Neural cell (in vitro differentiated cells): Measurements from ENCODE around the gene TCP11L1. TPM values are rescaled to one million over a fixed set of nuclear protein-coding genes. Genes with fewer than 3 reads are reported as not detected.

Experiments used
- H2AFZ ChIP-seq: fragments of 200-600, 300-800 bp; sonication (generic), shearing (Covaris generic); 2 replicates; pipeline ENCODE4 v1.6.0; 2014; ENCODE audit warnings: low read depth, mild to moderate bottlenecking, antibody characterized with exemption, low read length, moderate library complexity
- H3F3A ChIP-seq: fragments of 200-600 bp; shearing (Covaris generic); 2 replicates; pipeline ENCODE4 v1.6.1; 2016; ENCODE audit warnings: mild to moderate bottlenecking, moderate library complexity, mixed read lengths, antibody characterized with exemption, low read length; ENCODE audit not compliant: insufficient read depth, poor library complexity, severe bottlenecking
- H3K27ac ChIP-seq: fragments of 200-600, 300-800 bp; sonication (generic), shearing (Covaris generic); 2 replicates; pipeline ENCODE4 v1.5.1; 2014; ENCODE audit warnings: mild to moderate bottlenecking, low read length, moderate library complexity
- H3K27me3 ChIP-seq: fragments of 300-800, 200-600 bp; sonication (generic), shearing (Covaris generic); 2 replicates; pipeline ENCODE4 v1.6.0; 2014; ENCODE audit warnings: mild to moderate bottlenecking, low read depth, low read length, moderate library complexity; ENCODE audit not compliant: insufficient read depth
- H3K36me3 ChIP-seq: fragments of 300-800, 200-600 bp; sonication (generic), shearing (Covaris generic); 2 replicates; pipeline ENCODE4 v1.5.1; 2014; ENCODE audit warnings: mild to moderate bottlenecking, antibody characterized with exemption, low read length, moderate library complexity; ENCODE audit not compliant: insufficient read depth
- H3K4me2 ChIP-seq: fragments of 300-800, 200-600 bp; sonication (generic), shearing (Covaris generic); 2 replicates; pipeline ENCODE4 v1.6.0; 2014; ENCODE audit warnings: mild to moderate bottlenecking, low read length
- H3K4me3 ChIP-seq: fragments of 300-800, 200-600 bp; sonication (generic), shearing (Covaris generic); 2 replicates; pipeline ENCODE4 v1.5.1; 2014; ENCODE audit warnings: mild to moderate bottlenecking, low read length, moderate library complexity
- H3K79me2 ChIP-seq: fragments of 200-600 bp; shearing (Covaris generic); replicated peaks from 2 replicates; pipeline ENCODE4 v1.6.0; 2014; ENCODE audit warnings: mild to moderate bottlenecking, low read length, moderate library complexity; ENCODE audit not compliant: insufficient read depth
- H3K9ac ChIP-seq: fragments of 300-800, 200-600 bp; sonication (generic), shearing (Covaris generic); 2 replicates; pipeline ENCODE4 v1.6.1; 2016; ENCODE audit warnings: mild to moderate bottlenecking, low read length, mixed read lengths
- H3K9me2 ChIP-seq: fragments of 200-600 bp; shearing (Covaris generic); 2 replicates; pipeline ENCODE4 v1.6.1; 2016; ENCODE audit warnings: mild to moderate bottlenecking, low read length, mixed read lengths; ENCODE audit not compliant: insufficient read depth
- H3K9me3 ChIP-seq: fragments of 200-600, 300-800 bp; sonication (generic), shearing (Covaris generic); 2 replicates; pipeline ENCODE4 v1.6.1; 2016; ENCODE audit warnings: mild to moderate bottlenecking, mixed run types, low read length, moderate library complexity, mixed read lengths
- H4K20me1 ChIP-seq: fragments of 200-600 bp; shearing (Covaris generic); 2 replicates; pipeline ENCODE4 v1.6.1; 2016; ENCODE audit warnings: mild to moderate bottlenecking, mixed run types; ENCODE audit not compliant: insufficient read depth
- EP300 ChIP-seq: fragments of 450-650 bp; conservative IDR thresholded peaks from 2 replicates; pipeline ENCODE4 v1.6.1; 2014; ENCODE audit warnings: antibody characterized with exemption, mild to moderate bottlenecking, moderate library complexity; ENCODE audit not compliant: poor library complexity, severe bottlenecking
- EZH2 ChIP-seq: fragments of 200-600, 300-800 bp; shearing (Covaris generic), sonication (generic); IDR thresholded peaks from 2 replicates; pipeline ENCODE4 v1.6.1; 2014; ENCODE audit warnings: antibody characterized with exemption, low read length, borderline replicate concordance, mild to moderate bottlenecking; ENCODE audit not compliant: insufficient read depth, poor library complexity, severe bottlenecking
- MXI1 ChIP-seq: fragments of 450-650 bp; conservative IDR thresholded peaks from 2 replicates; pipeline ENCODE4 v1.6.1; 2014; ENCODE audit warnings: antibody characterized with exemption, mild to moderate bottlenecking; ENCODE audit not compliant: poor library complexity, severe bottlenecking
- POLR2AphosphoS5 ChIP-seq: IDR thresholded peaks from 2 replicates; pipeline ENCODE4 v1.6.1; 2012
- RAD21 ChIP-seq: fragments of 450-650 bp; conservative IDR thresholded peaks from 2 replicates; pipeline ENCODE4 v1.6.1; 2014; ENCODE audit warnings: antibody characterized with exemption, mild to moderate bottlenecking, moderate library complexity
- REST ChIP-seq: IDR thresholded peaks from 2 replicates; pipeline ENCODE4 v1.6.1; 2012; ENCODE audit warnings: borderline replicate concordance
- SMC3 ChIP-seq: fragments of 450-650 bp; conservative IDR thresholded peaks from 2 replicates; pipeline ENCODE4 v1.6.1; 2014; ENCODE audit warnings: antibody characterized with exemption, mild to moderate bottlenecking, moderate library complexity; ENCODE audit not compliant: poor library complexity
- TAF1 ChIP-seq: IDR thresholded peaks from 2 replicates; pipeline ENCODE4 v1.6.1; 2012; ENCODE audit warnings: low read depth
- polyA plus RNA-seq: library from polyadenylated mRNA; depleted of rRNA; stranded (reverse); fragments of >200 nt; gene quantifications from 2 replicates; pipeline ENCODE4 v1.2.3, GENCODE V29; 2014
- TF ChIP-seq, protein P1 (sequence below): fragments of 450-650 bp; IDR thresholded peaks from 2 replicates; pipeline ENCODE4 v1.5.1; 2014; ENCODE audit warnings: antibody characterized with exemption, mild to moderate bottlenecking, moderate library complexity; ENCODE audit not compliant: poor library complexity, severe bottlenecking

TCP11L1 gene
- polyA plus RNA-seq, 1 donor from 2014 or later: 12.5 TPM

DNA sequence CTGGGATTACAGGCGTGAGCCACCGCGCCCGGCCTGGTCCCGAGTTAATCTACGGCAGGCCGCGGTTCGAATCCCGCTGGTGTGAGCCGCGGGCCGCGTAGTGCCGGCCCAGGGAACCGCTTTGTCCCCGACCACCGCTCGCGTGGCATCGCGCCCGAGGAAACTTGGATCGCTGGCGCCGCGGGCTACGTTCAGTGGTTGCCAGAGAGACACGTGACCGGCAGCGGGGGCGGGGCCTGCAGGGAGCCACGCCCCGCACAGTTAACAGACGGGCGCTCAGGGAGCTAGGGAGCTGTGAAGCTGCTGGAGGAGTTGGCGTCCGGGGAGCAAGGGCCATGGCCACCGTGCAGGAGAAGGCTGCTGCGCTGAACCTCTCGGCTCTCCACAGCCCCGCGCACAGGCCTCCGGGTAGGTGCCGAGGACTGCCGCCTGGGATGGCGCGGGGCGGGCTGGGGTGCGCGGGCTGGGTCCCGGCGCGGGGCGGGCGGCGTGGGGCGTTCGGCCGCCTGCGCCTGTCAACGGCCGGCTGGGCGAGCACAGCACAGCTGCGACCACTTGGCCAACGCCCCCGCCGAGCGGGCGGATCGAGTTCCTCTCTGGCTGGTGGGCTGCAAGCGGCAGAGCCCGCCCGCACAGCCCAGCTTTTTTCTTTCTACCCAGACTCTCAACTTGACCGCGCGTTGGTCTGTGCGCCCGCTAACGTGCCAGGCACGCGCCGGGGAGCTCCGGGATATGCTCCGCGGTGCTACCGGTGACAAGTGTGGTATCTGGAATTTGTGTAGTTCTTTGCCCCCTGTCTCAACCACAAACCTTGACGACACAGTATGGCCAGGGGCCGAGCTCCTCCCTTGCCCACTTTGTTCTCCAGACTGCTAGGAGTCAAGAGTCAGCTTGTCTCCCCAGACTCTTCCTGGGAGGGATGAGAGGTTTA lies 23.5 kb upstream of the TCP11L1 start, which contains the start of gene DEPDC7:
Gene DEPDC7, plus strand, starts transcription at position 258 of the 931 bp plus-strand sequence. Its CDS starts 78 bp downstream, at position 336.
- Histone ChIP-seq H4K20me1 (no peaks in the 10 kb centered on the region), H3K27ac (no peak within 1 kb of the TSS), H3F3A (no peaks in the 10 kb centered on the region), H3K79me2 (no peaks in the 10 kb centered on the region), H2AFZ (peak within 1 kb of the TSS; percentile 22), H3K4me2 (no peak within 1 kb of the TSS), H3K9ac (peak within 1 kb of the TSS; percentile 45), H3K4me3 (peak within 1 kb of the TSS; percentile 71), H3K9me3 (no peaks in the 10 kb centered on the region), H3K27me3 (peaks cover 11% of the 10 kb centered on the region), H3K9me2 (no peaks in the 10 kb centered on the region), H3K36me3 (no peaks in the 10 kb centered on the region)
- TF ChIP-seq EP300: no peak
- peak; percentile 33 for TF ChIP-seq POLR2AphosphoS5
- TF ChIP-seq TAF1: no peak
- TF ChIP-seq MXI1: no peak
- no peak for TF ChIP-seq RAD21
- TF ChIP-seq, protein P1, sequence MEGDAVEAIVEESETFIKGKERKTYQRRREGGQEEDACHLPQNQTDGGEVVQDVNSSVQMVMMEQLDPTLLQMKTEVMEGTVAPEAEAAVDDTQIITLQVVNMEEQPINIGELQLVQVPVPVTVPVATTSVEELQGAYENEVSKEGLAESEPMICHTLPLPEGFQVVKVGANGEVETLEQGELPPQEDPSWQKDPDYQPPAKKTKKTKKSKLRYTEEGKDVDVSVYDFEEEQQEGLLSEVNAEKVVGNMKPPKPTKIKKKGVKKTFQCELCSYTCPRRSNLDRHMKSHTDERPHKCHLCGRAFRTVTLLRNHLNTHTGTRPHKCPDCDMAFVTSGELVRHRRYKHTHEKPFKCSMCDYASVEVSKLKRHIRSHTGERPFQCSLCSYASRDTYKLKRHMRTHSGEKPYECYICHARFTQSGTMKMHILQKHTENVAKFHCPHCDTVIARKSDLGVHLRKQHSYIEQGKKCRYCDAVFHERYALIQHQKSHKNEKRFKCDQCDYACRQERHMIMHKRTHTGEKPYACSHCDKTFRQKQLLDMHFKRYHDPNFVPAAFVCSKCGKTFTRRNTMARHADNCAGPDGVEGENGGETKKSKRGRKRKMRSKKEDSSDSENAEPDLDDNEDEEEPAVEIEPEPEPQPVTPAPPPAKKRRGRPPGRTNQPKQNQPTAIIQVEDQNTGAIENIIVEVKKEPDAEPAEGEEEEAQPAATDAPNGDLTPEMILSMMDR: no peak
- no peak for TF ChIP-seq REST
- TF ChIP-seq EZH2: no peak
- peak; percentile 29 for TF ChIP-seq SMC3

- H3K9ac ChIP-seq: no peak overlapping the region
- H3K9me3 ChIP-seq: no peaks in the 10 kb centered on the region
- no peak overlapping the region for H3K27ac ChIP-seq
- H3K4me2 ChIP-seq: no peak overlapping the region
- H2AFZ ChIP-seq: no peak overlapping the region
- no peaks in the 10 kb centered on the region for H3K79me2 ChIP-seq
- no peaks in the 10 kb centered on the region for H3K9me2 ChIP-seq
- H3K36me3 ChIP-seq: no peaks in the 10 kb centered on the region
- peaks cover 11% of the 10 kb centered on the region for H3K27me3 ChIP-seq
- no peaks in the 10 kb centered on the region for H3F3A ChIP-seq
- H3K4me3 ChIP-seq: peak overlapping the region; percentile 71
- no peaks in the 10 kb centered on the region for H4K20me1 ChIP-seq
- no peak for TF ChIP-seq REST
- TF ChIP-seq RAD21: no peak
- TF ChIP-seq POLR2AphosphoS5: no peak
These were observed 22.7 kb upstream of the TCP11L1 start for GRCh38 chr11:33016654-33017053.
